Measurements from ENCODE around the gene ACACB.
A peak's percentile ranks its signal among the peaks of the same experiment; 100 is the strongest.

The ACACB gene

GRCh38 chr12:109105176-109105575 is 11.2 kb upstream of the ACACB start:
- TF ChIP-seq FOXP2 (optimal IDR thresholded peaks at IDR 0.05; ENCODE audit: borderline replicate concordance, extremely low read depth, extremely low read length, insufficient read depth) = no peak
- no peak for TF ChIP-seq TAF1 (IDR thresholded peaks at IDR 0.05; ENCODE audit: borderline replicate concordance, insufficient read depth, low read length)
- no peak for TF ChIP-seq SIN3A (IDR thresholded peaks at IDR 0.05; ENCODE audit: borderline replicate concordance, insufficient read depth, low read length)
- TF ChIP-seq POLR2AphosphoS5 (IDR thresholded peaks at IDR 0.05; ENCODE audit: low read depth, low read length) = no peak
- no peak for TF ChIP-seq REST (IDR thresholded peaks at IDR 0.05; ENCODE audit: insufficient read depth in 1 of 2, low read depth in 2 of 2, low read length in 2 of 2)

DNA sequence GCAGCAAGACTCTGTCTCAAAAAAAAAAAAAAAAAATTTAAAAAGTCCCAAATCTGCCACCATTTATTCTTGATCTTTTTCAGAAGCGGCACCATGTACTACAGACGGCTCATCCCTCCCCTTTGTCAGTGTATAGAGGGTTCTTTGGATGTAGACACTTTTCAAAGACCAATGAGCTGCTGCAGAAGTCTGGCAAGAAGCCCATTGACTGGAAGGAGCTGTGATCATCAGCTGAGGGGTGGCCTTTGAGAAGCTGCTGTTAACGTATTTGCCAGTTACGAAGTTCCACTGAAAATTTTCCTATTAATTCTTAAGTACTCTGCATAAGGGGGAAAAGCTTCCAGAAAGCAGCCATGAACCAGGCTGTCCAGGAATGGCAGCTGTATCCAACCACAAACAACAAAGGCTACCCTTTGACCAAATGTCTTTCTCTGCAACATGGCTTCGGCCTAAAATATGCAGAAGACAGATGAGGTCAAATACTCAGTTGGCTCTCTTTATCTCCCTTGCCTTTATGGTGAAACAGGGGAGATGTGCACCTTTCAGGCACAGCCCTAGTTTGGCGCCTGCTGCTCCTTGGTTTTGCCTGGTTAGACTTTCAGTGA is 6.5 kb upstream of the ACACB start:
- TF ChIP-seq FOXP2 (optimal IDR thresholded peaks at IDR 0.05; ENCODE audit: borderline replicate concordance, extremely low read depth, extremely low read length, insufficient read depth) (no peak), TAF1 (IDR thresholded peaks at IDR 0.05; ENCODE audit: borderline replicate concordance, insufficient read depth, low read length) (no peak), POLR2AphosphoS5 (IDR thresholded peaks at IDR 0.05; ENCODE audit: low read depth, low read length) (no peak), SIN3A (IDR thresholded peaks at IDR 0.05; ENCODE audit: borderline replicate concordance, insufficient read depth, low read length) (no peak), REST (IDR thresholded peaks at IDR 0.05; ENCODE audit: insufficient read depth in 1 of 2, low read depth in 2 of 2, low read length in 2 of 2) (no peak)

DNA sequence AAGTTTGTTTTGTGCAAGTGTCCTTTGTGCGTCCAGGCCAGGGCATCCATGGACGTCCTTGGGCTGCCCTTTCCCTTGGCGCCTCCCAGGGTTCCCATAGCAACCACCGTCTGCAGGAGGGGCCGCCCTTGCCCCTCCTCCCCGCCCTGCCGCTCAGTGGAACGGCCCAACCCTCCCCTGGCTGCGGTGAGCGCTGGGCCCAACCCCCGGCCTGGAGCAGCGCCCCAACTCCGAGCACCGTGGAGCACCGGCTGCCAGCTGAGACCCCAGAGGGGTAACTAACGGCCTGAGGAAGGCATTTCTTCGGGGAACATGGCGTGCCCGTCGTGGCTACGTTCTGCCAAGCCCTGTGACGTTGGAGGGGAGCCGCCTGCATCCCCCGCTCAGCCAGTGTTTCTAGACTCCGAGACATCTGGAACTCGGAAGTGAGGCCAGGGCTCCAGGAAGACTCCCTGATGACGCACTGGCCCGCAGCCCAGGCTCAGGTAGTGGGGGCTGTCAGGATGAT is 5.3 kb upstream of the ACACB start:
- TF ChIP-seq REST (IDR thresholded peaks at IDR 0.05; ENCODE audit: insufficient read depth in 1 of 2, low read depth in 2 of 2, low read length in 2 of 2) (no peak), POLR2AphosphoS5 (IDR thresholded peaks at IDR 0.05; ENCODE audit: low read depth, low read length) (peak; percentile 63), FOXP2 (optimal IDR thresholded peaks at IDR 0.05; ENCODE audit: borderline replicate concordance, extremely low read depth, extremely low read length, insufficient read depth) (peak; percentile 37)

- TF ChIP-seq POLR2AphosphoS5 (IDR thresholded peaks at IDR 0.05; ENCODE audit: low read depth, low read length) (no peak), SIN3A (IDR thresholded peaks at IDR 0.05; ENCODE audit: borderline replicate concordance, insufficient read depth, low read length) (no peak), REST (IDR thresholded peaks at IDR 0.05; ENCODE audit: insufficient read depth in 1 of 2, low read depth in 2 of 2, low read length in 2 of 2) (no peak), FOXP2 (optimal IDR thresholded peaks at IDR 0.05; ENCODE audit: borderline replicate concordance, extremely low read depth, extremely low read length, insufficient read depth) (no peak), TAF1 (IDR thresholded peaks at IDR 0.05; ENCODE audit: borderline replicate concordance, insufficient read depth, low read length) (no peak)
Observed at GRCh38 chr12:109112720-109113465, 3.5 kb upstream of the ACACB start.
